HCT116 (cell line): ENCODE results near the gene TSPAN14.

Experiments
- EGR1 ChIP-seq: IDR thresholded peaks from 2 replicates; pipeline ENCODE4 v1.6.1; 2012; ENCODE audit warnings: low read depth
- EZH2 ChIP-seq: fragments of 200-600 bp; sonication (generic); IDR thresholded peaks from 2 replicates; pipeline ENCODE4 v1.6.1; 2017; ENCODE audit warnings: antibody characterized with exemption, mixed run types
- EZH2phosphoT487 ChIP-seq: fragments of 200-600 bp; IDR thresholded peaks from 2 replicates; pipeline ENCODE4 v1.6.1; 2018; ENCODE audit warnings: antibody characterized with exemption, borderline replicate concordance
- POLR2A ChIP-seq: IDR thresholded peaks from 2 replicates; pipeline ENCODE4 v1.7.0; 2011; ENCODE audit warnings: borderline replicate concordance; ENCODE audit not compliant: insufficient read depth, insufficient read length; ENCODE audit errors: extremely low read depth
- POLR2AphosphoS5 ChIP-seq: IDR thresholded peaks from 2 replicates; pipeline ENCODE4 v1.6.1; 2011; ENCODE audit warnings: mild to moderate bottlenecking, low read depth, low read length, moderate library complexity
- RAD21 ChIP-seq: IDR thresholded peaks from 2 replicates; pipeline ENCODE4 v1.6.1; 2012; ENCODE audit warnings: low read depth, mild to moderate bottlenecking
- SIN3A ChIP-seq: IDR thresholded peaks from 2 replicates; pipeline ENCODE4 v1.6.1; 2012; ENCODE audit warnings: low read depth
- TCF7L2 ChIP-seq: IDR thresholded peaks from 2 replicates; pipeline ENCODE4 v1.7.0; 2011; ENCODE audit warnings: borderline replicate concordance, inconsistent platforms; ENCODE audit not compliant: insufficient read depth, insufficient read length; ENCODE audit errors: extremely low read depth
- ZNF274 ChIP-seq: fragments of 200-500 bp; sonication (Bioruptor generic); IDR thresholded peaks from 2 replicates; pipeline ENCODE4 v1.6.1; 2014; ENCODE audit warnings: mild to moderate bottlenecking, low read depth, low read length, inconsistent platforms
- TF ChIP-seq, protein P1 (sequence below), 3 experiments: fragments of 200-600 bp in 1 of 3; sonication (generic) in 1 of 3; IDR thresholded peaks in 2 of 3; conservative IDR thresholded peaks in 1 of 3; 2 replicates each; pipeline ENCODE4 v1.5.1; 2012 to 2017; ENCODE audit warnings: low read depth in 2 of 3, low read length in 2 of 3, antibody characterized with exemption in 1 of 3, borderline replicate concordance in 1 of 3, control low read depth in 1 of 3, mild to moderate bottlenecking in 1 of 3, mixed read lengths in 1 of 3, mixed run types in 1 of 3, moderate library complexity in 1 of 3; ENCODE audit not compliant: insufficient read depth in 1 of 3
- TF ChIP-seq, protein P2 (sequence below): IDR thresholded peaks from 2 replicates; pipeline ENCODE4 v1.6.1; 2012
- TF ChIP-seq, protein P3 (sequence below): IDR thresholded peaks from 2 replicates; pipeline ENCODE4 v1.6.1; 2012; ENCODE audit warnings: low read depth
- TF ChIP-seq, protein P4 (sequence below): IDR thresholded peaks from 2 replicates; pipeline ENCODE4 v1.6.1; 2011; ENCODE audit warnings: mild to moderate bottlenecking, low read length, moderate library complexity; ENCODE audit not compliant: insufficient replicate concordance; ENCODE audit errors: extremely low read depth

DNA sequence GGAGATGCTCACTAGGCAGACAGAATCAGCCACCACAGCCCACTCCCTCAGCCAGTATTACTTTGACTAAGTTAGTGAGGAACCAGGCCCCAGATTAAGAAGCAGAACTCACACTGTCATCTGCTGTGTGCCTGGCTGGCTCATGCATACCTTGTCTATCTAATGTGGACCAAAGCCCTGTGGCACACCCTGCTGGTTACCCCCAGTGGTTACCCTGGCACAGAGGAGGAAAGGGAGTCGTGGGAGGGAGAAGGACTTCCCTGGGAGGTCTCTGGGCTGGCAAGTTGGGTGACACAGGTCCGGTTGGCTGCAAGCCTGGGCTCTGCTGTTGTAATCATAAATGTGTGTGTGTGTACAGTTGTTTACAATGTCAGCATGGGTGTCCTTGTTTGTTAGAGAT is 76.1 kb downstream of the TSPAN14 start:
- TF ChIP-seq, protein P1, sequence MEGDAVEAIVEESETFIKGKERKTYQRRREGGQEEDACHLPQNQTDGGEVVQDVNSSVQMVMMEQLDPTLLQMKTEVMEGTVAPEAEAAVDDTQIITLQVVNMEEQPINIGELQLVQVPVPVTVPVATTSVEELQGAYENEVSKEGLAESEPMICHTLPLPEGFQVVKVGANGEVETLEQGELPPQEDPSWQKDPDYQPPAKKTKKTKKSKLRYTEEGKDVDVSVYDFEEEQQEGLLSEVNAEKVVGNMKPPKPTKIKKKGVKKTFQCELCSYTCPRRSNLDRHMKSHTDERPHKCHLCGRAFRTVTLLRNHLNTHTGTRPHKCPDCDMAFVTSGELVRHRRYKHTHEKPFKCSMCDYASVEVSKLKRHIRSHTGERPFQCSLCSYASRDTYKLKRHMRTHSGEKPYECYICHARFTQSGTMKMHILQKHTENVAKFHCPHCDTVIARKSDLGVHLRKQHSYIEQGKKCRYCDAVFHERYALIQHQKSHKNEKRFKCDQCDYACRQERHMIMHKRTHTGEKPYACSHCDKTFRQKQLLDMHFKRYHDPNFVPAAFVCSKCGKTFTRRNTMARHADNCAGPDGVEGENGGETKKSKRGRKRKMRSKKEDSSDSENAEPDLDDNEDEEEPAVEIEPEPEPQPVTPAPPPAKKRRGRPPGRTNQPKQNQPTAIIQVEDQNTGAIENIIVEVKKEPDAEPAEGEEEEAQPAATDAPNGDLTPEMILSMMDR (IDR thresholded peaks at IDR 0.05 in 2 of 3, conservative IDR thresholded peaks at IDR 0.05 in 1 of 3; ENCODE audit: borderline replicate concordance in 1 of 3, insufficient read depth in 1 of 3, low read depth in 2 of 3, low read length in 2 of 3), result peak; percentile 46 to 68 (median 50); a peak in 5 of 6 replicates
- TF ChIP-seq, protein P2, sequence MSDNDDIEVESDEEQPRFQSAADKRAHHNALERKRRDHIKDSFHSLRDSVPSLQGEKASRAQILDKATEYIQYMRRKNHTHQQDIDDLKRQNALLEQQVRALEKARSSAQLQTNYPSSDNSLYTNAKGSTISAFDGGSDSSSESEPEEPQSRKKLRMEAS, result no peak
- no peak for TF ChIP-seq EZH2
- TF ChIP-seq EZH2phosphoT487, result no peak
- TF ChIP-seq POLR2A, result no peak
- no peak for TF ChIP-seq EGR1
- no peak for TF ChIP-seq ZNF274
- no peak for TF ChIP-seq TCF7L2
- TF ChIP-seq RAD21, result peak; percentile 80
- TF ChIP-seq, protein P3, sequence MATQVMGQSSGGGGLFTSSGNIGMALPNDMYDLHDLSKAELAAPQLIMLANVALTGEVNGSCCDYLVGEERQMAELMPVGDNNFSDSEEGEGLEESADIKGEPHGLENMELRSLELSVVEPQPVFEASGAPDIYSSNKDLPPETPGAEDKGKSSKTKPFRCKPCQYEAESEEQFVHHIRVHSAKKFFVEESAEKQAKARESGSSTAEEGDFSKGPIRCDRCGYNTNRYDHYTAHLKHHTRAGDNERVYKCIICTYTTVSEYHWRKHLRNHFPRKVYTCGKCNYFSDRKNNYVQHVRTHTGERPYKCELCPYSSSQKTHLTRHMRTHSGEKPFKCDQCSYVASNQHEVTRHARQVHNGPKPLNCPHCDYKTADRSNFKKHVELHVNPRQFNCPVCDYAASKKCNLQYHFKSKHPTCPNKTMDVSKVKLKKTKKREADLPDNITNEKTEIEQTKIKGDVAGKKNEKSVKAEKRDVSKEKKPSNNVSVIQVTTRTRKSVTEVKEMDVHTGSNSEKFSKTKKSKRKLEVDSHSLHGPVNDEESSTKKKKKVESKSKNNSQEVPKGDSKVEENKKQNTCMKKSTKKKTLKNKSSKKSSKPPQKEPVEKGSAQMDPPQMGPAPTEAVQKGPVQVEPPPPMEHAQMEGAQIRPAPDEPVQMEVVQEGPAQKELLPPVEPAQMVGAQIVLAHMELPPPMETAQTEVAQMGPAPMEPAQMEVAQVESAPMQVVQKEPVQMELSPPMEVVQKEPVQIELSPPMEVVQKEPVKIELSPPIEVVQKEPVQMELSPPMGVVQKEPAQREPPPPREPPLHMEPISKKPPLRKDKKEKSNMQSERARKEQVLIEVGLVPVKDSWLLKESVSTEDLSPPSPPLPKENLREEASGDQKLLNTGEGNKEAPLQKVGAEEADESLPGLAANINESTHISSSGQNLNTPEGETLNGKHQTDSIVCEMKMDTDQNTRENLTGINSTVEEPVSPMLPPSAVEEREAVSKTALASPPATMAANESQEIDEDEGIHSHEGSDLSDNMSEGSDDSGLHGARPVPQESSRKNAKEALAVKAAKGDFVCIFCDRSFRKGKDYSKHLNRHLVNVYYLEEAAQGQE, result no peak
- TF ChIP-seq SIN3A, result no peak
- TF ChIP-seq POLR2AphosphoS5, result no peak
- TF ChIP-seq, protein P4, sequence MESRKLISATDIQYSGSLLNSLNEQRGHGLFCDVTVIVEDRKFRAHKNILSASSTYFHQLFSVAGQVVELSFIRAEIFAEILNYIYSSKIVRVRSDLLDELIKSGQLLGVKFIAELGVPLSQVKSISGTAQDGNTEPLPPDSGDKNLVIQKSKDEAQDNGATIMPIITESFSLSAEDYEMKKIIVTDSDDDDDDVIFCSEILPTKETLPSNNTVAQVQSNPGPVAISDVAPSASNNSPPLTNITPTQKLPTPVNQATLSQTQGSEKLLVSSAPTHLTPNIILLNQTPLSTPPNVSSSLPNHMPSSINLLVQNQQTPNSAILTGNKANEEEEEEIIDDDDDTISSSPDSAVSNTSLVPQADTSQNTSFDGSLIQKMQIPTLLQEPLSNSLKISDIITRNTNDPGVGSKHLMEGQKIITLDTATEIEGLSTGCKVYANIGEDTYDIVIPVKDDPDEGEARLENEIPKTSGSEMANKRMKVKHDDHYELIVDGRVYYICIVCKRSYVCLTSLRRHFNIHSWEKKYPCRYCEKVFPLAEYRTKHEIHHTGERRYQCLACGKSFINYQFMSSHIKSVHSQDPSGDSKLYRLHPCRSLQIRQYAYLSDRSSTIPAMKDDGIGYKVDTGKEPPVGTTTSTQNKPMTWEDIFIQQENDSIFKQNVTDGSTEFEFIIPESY, result no peak
